HL-60/S4 treated with retinoic acid at 250 ng/mL for 4 days and 3 days (cell line): Measurements from ENCODE around the gene NBL1.
"Not testable (repeated sequence)": the region's sequence is repeated elsewhere in the genome, so short reads cannot be mapped to it uniquely, and the experiment has no call there.

ENCODE experiments used
- in situ Hi-C: fragments of 300-500 bp; cut with MboI; formaldehyde crosslinking; loops from 2 replicates; pipeline ENCODE4 v1.7.0; 2022; ENCODE audit warnings: low sequenced_read_pairs

Gene NBL1

DNA sequence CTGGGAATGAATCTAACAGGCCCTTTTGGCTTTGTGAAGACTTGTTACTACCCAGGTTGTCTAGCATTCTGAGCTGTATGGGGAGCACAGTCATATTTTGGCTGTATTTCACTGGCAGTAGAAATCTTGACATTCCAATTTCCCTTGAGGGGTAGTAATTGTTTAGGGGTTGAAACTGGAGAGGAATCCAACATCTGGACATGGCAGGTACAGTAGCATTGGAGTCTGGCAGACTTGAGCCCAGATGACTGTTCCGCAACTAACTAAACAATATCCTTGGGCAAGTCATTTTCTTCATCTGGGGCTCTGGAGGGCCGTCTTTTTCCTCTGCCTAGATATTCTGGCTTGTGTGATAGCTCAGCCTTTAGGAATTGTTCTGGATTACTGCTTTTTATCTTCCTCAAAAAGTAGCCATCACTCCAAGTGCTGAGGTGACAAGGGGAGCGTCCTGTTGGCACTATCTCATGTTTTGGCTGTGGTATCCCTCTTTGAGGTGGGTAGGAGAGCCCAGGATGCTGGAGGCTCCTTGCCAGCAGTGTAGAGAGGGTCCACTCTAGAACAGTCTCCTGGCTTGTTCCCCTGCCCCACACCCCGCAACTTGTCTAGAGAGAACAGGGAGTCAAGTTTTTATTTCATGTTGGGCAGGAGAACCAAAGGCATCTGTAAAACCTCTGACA, 22.7 kb upstream of the NBL1 start:
- in situ Hi-C loops: no loop called here

DNA sequence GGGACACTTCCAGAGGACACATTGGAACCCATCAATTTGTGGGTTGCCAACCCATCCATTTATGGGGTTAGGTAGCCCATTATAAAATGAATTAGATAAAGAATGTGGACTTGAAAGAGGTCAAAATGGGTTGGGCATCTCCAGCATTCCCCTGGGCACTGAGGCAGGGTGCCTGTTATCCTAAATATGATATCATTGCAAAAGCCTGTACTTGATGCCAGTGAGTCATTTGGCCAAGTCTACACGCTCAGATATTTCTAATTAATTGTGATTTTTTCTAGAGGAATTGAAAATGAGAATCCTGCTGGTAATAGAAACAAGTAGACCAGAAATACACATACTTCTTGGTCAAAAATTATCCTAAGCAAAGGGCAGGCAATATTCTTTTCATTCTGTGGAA, 21.9 kb upstream of the NBL1 start:
- in situ Hi-C loops: no loop called here

DNA sequence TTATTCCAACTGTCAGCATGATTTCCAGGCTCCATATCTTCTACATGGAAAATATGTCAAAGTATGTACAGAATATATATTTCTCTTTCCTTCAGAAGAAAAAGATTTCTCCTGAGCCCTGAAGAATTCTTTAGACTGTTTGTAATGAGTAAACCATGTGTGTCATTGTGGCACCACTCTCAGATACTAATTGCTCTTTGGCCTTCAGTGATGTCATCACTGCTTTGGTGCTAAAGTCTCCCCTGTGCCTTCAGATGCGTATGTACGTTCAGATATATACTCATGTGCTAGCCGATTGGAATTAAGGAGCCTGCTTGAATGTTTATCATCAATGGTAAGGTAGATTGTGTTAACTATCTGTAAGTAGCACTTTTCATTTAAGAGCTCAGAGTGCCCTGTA, 20.6 kb upstream of the NBL1 start:
- in situ Hi-C loops: no loop called here

DNA sequence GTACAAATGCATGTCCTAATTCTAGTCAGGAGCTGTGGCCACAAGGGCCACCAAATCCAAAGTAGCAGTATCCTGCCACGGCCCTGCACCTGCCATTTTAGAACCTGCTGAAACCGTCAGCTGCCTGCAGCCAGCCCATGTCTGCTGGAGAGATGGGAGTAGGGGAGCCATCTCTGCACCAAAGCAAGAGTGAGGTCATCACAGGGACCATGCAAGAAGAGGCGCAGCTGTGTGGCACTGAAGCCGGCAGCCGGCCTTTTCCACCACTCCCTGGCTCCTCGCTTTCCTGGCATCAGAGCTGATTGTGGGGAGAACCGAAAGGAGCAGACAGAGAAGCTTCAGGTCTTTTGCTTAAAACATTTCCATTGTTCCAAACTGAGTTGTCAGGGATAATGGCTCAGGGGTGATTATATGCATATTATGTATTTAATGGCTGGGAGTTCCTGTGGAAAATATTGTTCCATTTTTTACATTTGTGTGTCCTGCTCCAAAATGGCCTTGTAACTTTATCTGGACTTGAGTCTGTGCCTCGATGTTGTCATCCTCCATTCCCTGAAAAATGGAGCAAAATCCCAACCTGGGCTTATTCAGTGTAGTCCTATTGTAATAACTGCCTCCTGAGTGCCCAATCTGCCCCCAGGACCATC, 18.7 kb upstream of the NBL1 start:
- in situ Hi-C loops: no loop called here

DNA sequence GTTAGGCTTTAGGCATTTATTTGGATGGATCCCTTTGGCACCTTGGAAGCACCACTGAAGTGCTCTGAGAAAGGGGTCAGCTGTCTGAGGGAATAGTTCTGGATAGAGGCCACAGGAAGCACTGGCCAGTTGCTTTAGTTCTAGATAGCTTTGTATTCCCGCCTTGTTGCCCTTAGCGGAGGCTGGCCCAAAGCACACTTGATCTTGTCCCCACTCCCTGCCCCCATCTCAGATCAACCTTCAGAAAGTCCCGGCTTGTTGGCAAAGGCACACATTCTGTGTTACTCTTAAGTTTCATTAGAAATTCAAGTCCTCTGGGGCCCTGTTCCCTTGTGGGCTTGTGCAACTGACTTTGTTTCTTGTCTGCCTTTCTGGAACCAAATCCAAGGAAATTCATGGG, 15.2 kb upstream of the NBL1 start:
- in situ Hi-C loops: no loop called here

DNA sequence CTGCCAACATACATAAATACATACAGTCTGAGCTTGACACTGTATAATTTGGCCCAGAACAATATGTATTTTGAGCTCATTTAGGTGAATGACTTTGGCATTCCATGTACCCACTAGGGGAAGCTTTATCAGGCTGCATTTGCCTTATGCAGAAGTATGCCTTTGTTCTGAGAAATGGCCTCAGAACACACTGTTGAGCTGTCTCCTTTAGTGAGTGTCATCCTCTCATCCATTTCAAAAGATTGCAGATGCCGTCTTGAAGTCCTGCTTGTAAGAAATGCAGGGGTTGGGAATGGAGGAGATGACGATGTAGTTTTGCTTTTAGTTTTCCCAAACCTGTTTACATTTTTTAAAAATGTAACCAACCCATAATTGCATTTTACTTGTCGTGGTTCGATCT, 14.8 kb upstream of the NBL1 start:
- in situ Hi-C loops: no loop called here

DNA sequence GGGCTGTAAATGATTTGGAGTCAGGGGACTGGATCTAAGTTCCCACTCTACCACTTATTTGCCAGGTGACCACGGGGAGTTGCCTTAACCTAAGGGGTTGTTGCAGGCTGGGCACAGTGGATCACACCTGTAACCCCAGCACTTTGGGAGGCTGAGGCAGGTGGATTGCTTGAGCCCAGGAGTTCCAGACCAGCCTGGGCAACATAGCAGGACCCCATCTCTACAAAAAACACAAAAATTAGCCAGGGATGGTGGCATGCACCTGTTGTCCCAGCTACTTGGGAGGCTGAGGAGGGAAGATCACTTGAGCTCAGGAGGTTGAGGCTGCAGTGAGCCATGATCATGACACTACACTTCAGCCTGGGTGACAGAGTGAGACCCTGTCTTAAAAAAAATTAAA, 13.9 kb upstream of the NBL1 start:
- in situ Hi-C loops: not testable (repeated sequence)

DNA sequence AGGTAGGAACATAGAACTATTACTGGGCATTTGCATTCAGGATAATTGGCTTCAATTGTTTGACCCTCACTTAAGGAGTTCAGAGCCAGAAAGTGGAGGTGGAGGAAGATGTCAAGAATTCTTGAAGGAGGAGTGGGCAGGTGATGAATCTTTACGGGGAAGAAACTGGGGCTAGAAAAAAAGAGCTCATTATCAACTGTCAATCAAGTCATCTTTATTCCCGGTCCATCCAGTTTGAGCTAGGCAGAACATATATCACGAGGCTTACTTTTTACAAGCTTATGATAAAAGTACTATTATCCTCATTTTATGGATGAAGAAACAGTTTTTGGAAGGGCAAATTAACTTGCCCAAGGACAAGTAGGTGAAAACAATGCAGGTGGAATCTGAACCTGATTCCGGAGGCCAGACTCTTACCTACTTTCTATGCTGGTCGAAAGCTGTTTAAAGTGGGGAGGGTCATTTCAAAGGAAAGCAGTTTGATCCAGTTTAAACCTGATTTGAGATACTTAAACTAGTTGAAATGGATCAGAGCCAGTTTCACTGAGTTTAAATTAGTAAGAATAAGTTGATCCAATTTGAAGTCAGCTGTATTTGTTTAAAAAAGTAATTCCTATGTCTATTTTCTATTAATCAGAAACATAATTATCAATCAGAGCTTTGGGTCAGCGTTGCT, 13.3 kb upstream of the NBL1 start:
- in situ Hi-C loops: no loop called here

DNA sequence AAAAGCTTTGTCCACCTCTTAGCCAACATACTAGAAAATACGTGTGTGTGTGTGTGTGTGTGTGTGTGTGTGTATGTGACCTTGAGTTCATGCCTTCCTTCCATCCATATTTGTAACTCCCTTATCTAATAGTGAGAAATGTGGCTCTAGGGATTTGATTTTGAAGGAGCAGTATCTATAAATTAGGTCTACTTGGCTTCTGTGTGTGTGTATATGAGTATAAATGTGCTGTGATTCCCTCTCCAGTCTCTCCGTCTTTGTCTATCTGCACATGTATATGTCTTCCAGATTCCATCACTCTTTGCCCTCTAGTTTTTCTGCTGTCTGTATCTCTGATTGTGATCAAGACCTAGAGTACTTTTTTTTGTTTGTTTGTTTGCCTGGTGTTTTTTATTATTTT, 11.9 kb upstream of the NBL1 start:
- in situ Hi-C loops: no loop called here

DNA sequence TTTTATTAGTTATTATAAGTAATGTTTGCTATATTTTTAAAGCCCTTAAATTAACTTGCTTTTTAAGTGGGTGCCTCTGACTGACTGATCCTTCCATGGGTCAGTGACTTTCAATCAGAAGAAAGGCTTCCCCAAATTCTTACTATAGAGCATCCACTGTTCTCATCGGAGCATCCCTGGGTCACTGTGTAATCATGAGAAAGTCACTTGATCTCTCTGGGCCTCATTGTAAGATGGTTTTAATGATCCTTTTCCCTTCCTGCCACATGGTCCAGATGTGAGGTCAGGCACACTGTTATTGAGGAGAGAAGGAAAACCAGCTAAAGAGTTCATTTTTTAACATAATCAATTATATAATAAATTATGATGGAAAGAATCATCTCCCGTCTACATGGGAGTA, 11.0 kb upstream of the NBL1 start:
- in situ Hi-C loops: no loop called here

DNA sequence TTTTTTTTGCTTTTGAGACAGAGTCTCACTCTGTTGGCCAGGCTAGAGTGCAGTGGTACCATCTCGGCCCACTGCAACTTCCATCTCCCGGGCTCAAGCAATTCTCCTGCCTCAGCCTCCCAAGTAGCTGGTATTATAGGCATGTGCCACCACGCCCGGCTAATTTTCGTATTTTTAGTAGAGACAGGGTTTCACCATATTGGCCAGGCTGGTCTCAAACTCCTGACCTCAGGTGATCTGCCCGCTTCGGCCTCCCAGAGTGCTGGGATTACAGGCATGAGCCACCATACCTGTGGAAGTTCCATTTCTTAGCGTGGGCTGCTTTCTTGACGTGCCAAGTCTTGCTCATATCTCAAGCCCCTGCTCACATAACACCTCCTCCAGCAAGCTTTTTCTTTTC, 9.0 kb upstream of the NBL1 start:
- in situ Hi-C loops: not testable (repeated sequence)

DNA sequence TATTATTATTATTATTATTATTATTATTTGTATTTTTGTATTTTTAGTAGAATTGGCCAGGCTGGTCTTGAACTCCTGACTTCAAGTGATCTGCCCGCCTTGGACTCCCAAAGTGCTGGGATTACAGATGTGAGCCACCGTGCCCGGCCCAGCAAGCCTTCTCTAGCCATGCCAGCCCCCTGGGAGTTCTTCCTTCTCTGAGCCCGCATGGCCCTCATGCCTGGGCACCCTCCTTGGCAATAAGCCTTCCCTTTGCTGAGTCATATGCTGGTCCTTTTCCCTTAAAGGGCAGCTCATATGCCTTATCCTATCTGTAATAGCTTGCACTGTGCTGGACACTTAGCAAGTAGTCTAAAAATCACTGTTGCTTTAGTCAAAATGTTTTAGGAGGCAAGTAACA, 8.5 kb upstream of the NBL1 start:
- in situ Hi-C loops: no loop called here

DNA sequence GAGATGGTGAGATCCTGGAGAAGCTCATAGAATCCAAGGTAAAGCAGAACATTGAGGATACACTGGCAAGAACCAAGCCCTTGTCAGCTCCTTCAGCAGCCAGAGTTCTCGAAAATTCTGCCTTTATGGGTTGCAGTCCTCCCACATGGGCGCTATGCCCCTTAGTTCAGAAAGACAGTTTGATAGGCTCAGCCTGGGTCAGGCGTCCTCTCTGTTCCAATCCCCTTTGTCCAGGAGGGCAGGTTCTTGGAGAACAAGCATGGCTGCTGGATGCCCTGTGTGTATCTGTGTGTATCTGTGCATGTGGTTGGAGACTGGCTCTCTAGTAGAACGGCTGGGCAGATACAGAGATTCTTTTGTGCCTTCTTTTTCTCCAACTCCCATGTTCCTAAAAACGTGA, 8.0 kb upstream of the NBL1 start:
- in situ Hi-C loops: no loop called here

DNA sequence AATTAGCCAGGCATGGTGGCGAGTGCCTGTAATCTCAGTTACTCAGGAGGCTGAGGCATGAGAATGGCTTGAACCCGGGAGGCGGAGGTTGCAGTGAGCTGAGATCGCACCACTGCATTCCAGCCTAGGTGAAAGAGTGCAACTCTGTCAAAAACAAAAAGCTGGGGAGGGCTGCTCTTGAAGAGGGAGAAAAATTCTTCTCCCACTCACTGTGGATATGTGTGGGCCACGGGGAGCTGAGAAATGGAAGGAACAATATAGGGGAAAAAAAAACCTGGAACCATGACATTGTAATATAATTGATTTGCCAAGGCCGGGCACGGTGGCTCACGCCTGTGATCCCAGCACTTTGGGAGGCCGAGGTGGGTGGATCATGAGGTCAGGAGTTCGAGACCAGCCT, 7.4 kb upstream of the NBL1 start:
- in situ Hi-C loops: not testable (repeated sequence)

DNA sequence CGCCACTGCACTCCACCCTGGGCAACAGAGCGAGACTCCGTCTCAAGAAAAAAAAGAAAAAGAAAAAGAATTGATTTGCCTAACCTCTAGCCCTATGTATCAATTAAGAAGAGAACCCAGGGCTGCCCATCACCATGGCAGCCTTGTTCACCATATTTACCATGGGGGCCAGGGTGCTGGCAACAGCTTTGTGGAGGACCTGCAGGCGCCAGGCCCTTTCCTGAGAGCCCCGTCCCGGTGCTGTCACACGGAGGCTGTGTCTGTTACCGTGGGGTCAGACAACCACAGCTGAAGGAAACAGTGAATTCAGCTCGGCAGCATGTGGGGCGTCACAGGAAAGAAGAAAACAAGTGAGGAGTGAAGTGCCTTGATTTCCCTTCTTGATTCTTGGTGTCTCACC, 6.5 kb upstream of the NBL1 start:
- in situ Hi-C loops: no loop called here

DNA sequence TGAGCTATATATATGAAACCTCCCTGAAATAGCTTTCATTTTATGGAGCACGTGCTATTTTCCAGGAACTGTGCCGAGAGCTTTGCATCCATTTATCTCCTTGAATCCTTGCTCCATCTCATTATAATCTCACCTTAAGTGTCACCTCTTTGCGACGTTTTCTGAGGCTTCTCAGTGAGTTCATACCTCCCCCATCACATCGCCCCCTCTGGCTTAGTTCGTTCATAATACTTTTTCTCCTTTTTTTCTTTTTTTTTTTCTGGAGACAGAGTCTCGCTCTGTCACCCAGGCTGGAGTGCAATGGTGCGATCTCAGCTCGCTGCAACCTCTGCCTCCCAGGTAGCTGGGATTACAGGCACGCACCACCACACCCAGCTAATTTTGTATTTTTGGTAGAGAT, 4.9 kb upstream of the NBL1 start:
- in situ Hi-C loops: not testable (repeated sequence)

DNA sequence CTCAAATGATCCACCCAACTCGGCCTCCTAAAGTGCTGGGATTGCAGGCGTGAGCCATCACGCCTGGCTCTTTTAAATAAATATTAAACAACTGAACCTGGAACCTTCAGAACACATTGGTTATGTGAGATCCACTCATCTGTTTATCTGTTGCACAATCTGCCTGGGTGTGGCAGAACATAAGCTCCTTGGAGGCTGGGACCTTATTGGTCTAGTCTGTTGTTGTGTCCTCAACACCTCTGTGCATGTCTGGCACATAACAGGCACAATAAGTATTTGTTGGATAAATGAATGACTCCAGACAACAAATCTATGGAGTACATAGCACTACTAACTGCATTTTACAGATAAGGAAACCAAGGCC, 4.1 kb upstream of the NBL1 start:
- in situ Hi-C loops: no loop called here

DNA sequence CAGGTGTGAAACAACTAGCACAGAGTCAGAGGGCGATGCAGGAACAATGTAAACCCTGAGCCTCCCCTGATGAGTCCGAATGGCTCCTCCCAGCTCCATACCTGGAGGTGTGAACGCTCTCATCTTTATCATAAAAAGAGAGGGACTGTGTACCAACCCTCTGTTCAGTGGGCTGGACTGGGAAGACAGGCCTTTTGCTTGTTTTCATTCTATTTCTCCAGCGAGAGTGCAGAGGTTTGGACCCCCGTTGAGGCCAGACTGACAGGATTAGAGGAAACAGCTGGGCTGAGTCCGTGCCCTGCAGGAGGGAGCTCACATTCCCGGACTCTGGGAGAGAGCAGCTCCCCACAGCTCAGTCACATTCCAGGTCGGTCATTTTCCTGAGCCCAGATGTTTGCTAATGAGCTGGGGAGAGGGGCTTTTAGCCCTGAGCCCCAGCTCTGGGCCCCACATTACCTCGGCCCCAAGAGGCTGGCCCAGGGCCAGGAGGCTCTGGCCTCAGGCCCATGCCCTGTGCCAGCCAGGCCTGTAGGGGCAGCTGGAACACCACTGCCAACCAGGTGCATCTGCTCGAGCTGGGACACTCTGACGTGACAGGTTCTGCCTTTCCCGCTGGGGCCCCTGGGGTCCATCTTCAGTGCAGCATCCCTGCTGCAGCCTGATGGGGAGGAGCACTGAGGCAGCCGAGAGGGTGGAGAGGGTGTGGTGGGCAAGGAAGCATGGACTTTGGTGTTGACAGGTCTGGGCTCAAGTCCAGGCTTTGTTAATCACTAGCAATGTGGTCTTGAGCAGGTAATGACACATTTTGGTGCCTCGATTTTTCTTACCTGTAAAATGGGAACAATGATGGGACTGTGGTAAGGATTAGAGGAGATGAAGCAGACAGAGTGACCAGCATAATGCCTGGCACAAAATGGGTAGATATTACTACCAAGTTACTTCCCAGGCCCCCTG, 3.5 kb upstream of the NBL1 start:
- in situ Hi-C loops: no loop called here

DNA sequence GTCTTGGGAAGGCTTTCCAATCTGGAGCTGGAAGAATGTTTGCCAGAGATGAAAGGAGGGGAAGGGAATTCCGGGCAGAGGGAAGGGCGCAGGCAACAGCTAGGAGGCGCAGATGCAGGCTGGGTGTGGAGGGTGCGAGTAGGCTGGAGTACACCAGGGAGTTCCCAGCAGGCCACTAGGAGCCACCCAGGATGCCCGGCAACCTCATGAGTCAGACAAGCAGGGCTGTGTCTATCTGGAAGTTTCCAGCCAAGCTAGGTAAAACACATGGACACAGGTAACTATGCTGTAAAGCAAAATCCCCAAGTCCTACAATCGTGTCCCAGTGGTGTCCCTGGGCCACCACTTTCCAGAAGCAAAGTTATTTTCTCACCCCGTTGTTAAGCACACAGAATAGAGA, 990 bp upstream of the NBL1 start:
- in situ Hi-C loops: no loop called here

DNA sequence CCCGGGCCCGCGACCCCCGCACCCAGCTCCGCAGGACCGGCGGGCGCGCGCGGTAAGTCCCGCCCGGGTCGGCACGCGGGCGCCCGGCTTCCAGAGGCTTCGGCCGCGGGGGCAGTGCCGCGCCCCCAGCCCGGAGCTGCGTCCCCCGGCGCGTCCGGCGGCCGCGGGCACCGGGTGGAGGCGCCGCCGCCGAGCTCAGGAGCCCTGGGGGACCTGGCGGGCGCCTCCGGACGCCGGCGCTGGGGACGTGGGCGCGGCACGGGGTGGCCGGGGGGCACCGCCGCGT, 227 bp downstream of the NBL1 start:
- in situ Hi-C loops: no loop called here

DNA sequence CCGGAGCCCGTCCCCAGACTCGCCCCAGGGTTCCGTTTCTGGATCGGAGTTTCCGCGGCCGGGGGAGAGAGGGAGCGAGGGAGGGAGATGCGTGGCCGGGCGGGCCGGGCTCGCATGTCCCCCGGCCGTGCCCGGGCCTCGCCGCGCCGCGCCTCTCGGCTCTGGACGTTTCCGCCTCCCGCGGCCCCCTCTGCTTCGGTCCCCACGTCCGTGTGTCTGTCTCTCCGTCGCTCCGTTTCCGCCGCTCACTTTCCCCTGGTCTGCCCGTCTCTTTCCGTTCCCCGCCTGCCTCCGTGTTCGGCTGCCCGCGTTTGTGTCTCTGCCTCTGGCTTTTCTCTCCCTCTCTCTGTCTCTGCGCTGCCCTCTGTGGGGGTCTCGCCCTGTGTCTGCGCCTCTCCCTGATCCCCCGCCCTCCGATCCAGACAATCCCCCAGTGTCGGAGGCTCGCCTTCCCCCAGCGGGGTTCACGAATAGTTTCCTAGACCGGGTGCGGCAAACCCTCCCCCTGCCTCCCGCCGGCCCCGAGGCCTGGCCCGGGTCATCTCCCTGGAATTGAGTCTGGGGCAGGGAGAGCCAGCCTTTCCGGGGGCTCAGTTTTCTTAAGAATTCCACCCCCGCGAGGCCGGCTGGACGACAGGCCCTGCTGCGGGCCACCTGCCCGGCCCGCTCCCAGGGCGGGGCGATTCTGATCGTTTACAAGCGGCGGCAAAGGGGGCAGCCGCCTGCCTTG, 735 bp downstream of the NBL1 start:
- in situ Hi-C loops: no loop called here
